H9 (cell line): ENCODE results near the gene C20orf144. TPM values are rescaled to one million over a fixed set of nuclear protein-coding genes. Genes with fewer than 3 reads are reported as not detected.

Source experiments
- DNase-seq: peaks from one replicate; pipeline ENCODE4 v3.0.0-alpha.2; 2017
- H2AFZ ChIP-seq: one replicate; pipeline ENCODE4 v1.6.1; 2013; ENCODE audit warnings: mild to moderate bottlenecking, low read length, control low read depth, moderate library complexity
- H2AK5ac ChIP-seq: 2 replicates; pipeline ENCODE4 v1.6.1; 2013; ENCODE audit warnings: low read length, control low read depth, mixed read lengths; ENCODE audit not compliant: insufficient read length
- H2BK120ac ChIP-seq: one replicate; pipeline ENCODE4 v1.6.1; 2013; ENCODE audit warnings: low read depth, mild to moderate bottlenecking, low read length, control low read depth, inconsistent platforms; ENCODE audit not compliant: poor library complexity, severe bottlenecking
- H2BK12ac ChIP-seq: 2 replicates; pipeline ENCODE4 v1.6.1; 2013; ENCODE audit warnings: low read length, control low read depth, mixed read lengths, low read depth; ENCODE audit not compliant: insufficient read length
- H2BK15ac ChIP-seq: 2 replicates; pipeline ENCODE4 v1.6.1; 2013; ENCODE audit warnings: low read depth, low read length, control low read depth
- H2BK20ac ChIP-seq: one replicate; pipeline ENCODE4 v1.6.1; 2013; ENCODE audit warnings: low read depth, mild to moderate bottlenecking, low read length, control low read depth, inconsistent platforms; ENCODE audit not compliant: poor library complexity, severe bottlenecking
- H2BK5ac ChIP-seq: 2 replicates; pipeline ENCODE4 v1.6.1; 2013; ENCODE audit warnings: low read length, control low read depth, mixed read lengths; ENCODE audit not compliant: insufficient read length
- H3K14ac ChIP-seq: 2 replicates; pipeline ENCODE4 v1.6.1; 2013; ENCODE audit warnings: low read length, control low read depth; ENCODE audit not compliant: insufficient read depth
- H3K18ac ChIP-seq: 2 replicates; pipeline ENCODE4 v1.6.1; 2013; ENCODE audit warnings: low read depth, mild to moderate bottlenecking, mixed read lengths, low read length, control low read depth; ENCODE audit not compliant: insufficient read length
- H3K23ac ChIP-seq: 2 replicates; pipeline ENCODE4 v1.6.1; 2013; ENCODE audit warnings: low read length, control low read depth, mixed read lengths, low read depth; ENCODE audit not compliant: insufficient read length
- H3K23me2 ChIP-seq: 2 replicates; pipeline ENCODE4 v1.6.1; 2013; ENCODE audit warnings: low read depth, mild to moderate bottlenecking, mixed read lengths, low read length, control low read depth; ENCODE audit not compliant: insufficient read length, poor library complexity, severe bottlenecking
- H3K27ac ChIP-seq: 2 replicates; pipeline ENCODE4 v1.5.1; 2013; ENCODE audit warnings: low read length, control low read depth, mixed read lengths, low read depth; ENCODE audit not compliant: insufficient read length
- H3K27me3 ChIP-seq: 2 replicates; pipeline ENCODE4 v1.6.1; 2013; ENCODE audit warnings: low read length, control low read depth, inconsistent platforms; ENCODE audit not compliant: insufficient read depth
- H3K4ac ChIP-seq: 2 replicates; pipeline ENCODE4 v1.6.1; 2013; ENCODE audit warnings: low read depth, mild to moderate bottlenecking, control low read depth, inconsistent platforms, low read length, moderate library complexity
- H3K4me1 ChIP-seq: 2 replicates; pipeline ENCODE4 v1.6.1; 2013; ENCODE audit warnings: low read length, control low read depth, inconsistent platforms; ENCODE audit not compliant: insufficient read depth
- H3K4me2 ChIP-seq: 2 replicates; pipeline ENCODE4 v1.6.1; 2013; ENCODE audit warnings: low read length, control low read depth, mixed read lengths; ENCODE audit not compliant: insufficient read length, insufficient read depth
- H3K56ac ChIP-seq: 2 replicates; pipeline ENCODE4 v1.6.1; 2013; ENCODE audit warnings: low read depth, mild to moderate bottlenecking, mixed read lengths, low read length, control low read depth; ENCODE audit not compliant: insufficient read length
- H3K79me1 ChIP-seq: 2 replicates; pipeline ENCODE4 v1.6.1; 2013; ENCODE audit warnings: low read depth, mild to moderate bottlenecking, moderate library complexity, low read length, control low read depth, inconsistent platforms; ENCODE audit not compliant: insufficient read depth, poor library complexity, severe bottlenecking
- H3K79me2 ChIP-seq: 2 replicates; pipeline ENCODE4 v1.6.1; 2013; ENCODE audit warnings: low read length, control low read depth, inconsistent platforms; ENCODE audit not compliant: insufficient read depth
- H3K9ac ChIP-seq: 2 replicates; pipeline ENCODE4 v1.6.1; 2013; ENCODE audit warnings: low read length, control low read depth, mixed read lengths; ENCODE audit not compliant: insufficient read length; ENCODE audit errors: extremely low read depth
- H3K9me3 ChIP-seq: one replicate; pipeline ENCODE4 v1.6.1; 2013; ENCODE audit warnings: low read depth, low read length, inconsistent platforms; ENCODE audit not compliant: control insufficient read depth
- H3T11ph ChIP-seq: one replicate; pipeline ENCODE4 v1.6.1; 2013; ENCODE audit warnings: mild to moderate bottlenecking, low read length, control low read depth, inconsistent platforms
- H4K20me1 ChIP-seq: one replicate; pipeline ENCODE4 v1.6.1; 2013; ENCODE audit not compliant: control insufficient read depth, insufficient read length, insufficient read depth
- H4K5ac ChIP-seq: 2 replicates; pipeline ENCODE4 v1.6.1; 2013; ENCODE audit warnings: low read depth, mild to moderate bottlenecking, mixed read lengths, low read length, control low read depth; ENCODE audit not compliant: insufficient read length
- H4K8ac ChIP-seq: replicated peaks from 2 replicates; pipeline ENCODE4 v1.6.1; 2013; ENCODE audit warnings: low read length, control low read depth, mixed read lengths, low read depth; ENCODE audit not compliant: insufficient read length
- H4K91ac ChIP-seq: 2 replicates; pipeline ENCODE4 v1.6.1; 2013; ENCODE audit warnings: low read depth, mild to moderate bottlenecking, moderate library complexity, mixed read lengths, low read length, control low read depth; ENCODE audit not compliant: insufficient read length
- H3K27ac Mint-ChIP-seq, 3 experiments: 2 replicates in 2 of 3; 3 replicates in 1 of 3; pipeline ENCODE4 v1.8.0; 2020 to 2021; ENCODE audit warnings: mixed read lengths in 3 of 3, mild to moderate bottlenecking in 1 of 3, moderate library complexity in 1 of 3
- H3K27me3 Mint-ChIP-seq: 2 replicates; pipeline ENCODE4 v1.8.0; 2021; ENCODE audit warnings: low read depth, mild to moderate bottlenecking, moderate library complexity, mixed read lengths
- H3K36me3 Mint-ChIP-seq, 3 experiments: 2 replicates in 2 of 3; 3 replicates in 1 of 3; pipeline ENCODE4 v1.8.0; 2020 to 2021; ENCODE audit warnings: low read depth in 3 of 3, mixed read lengths in 3 of 3; ENCODE audit not compliant: insufficient read depth in 1 of 3
- H3K4me1 Mint-ChIP-seq, 2 experiments: 2 replicates each; pipeline ENCODE4 v1.8.0; 2020; ENCODE audit warnings: mixed read lengths in 2 of 2
- H3K4me3 Mint-ChIP-seq, 2 experiments: 2 replicates in 1 of 2; 3 replicates in 1 of 2; pipeline ENCODE4 v1.8.0; 2020 to 2021; ENCODE audit warnings: mild to moderate bottlenecking in 2 of 2, mixed read lengths in 2 of 2, moderate library complexity in 1 of 2
- H3K9me3 Mint-ChIP-seq, 2 experiments: 2 replicates in 1 of 2; 3 replicates in 1 of 2; pipeline ENCODE4 v1.8.0; 2020; ENCODE audit warnings: mild to moderate bottlenecking in 2 of 2, mixed read lengths in 2 of 2, moderate library complexity in 1 of 2
- WGBS: extraction: QIAGEN DNeasy Blood & Tissue Kit; methylation state at CpG from one replicate; pipeline ENCODE4 v1.1.7; 2013; ENCODE audit warnings: missing lambda C conversion rate, low lambda C conversion rate, mixed read lengths; ENCODE audit not compliant: insufficient read length; ENCODE audit errors: extremely low coverage; 5-methylcytosine and 5-hydroxymethylcytosine counted together
- total RNA-seq: library from RNA; stranded (reverse); gene quantifications from 2 replicates; pipeline ENCODE4 v1.2.1, GENCODE V29; 2021
- TF ChIP-seq, protein P1 (sequence below): fragments of 200-600 bp; sonication (generic); conservative IDR thresholded peaks from 3 replicates; pipeline ENCODE4 v1.8.0; 2021; ENCODE audit warnings: antibody characterized with exemption, mild to moderate bottlenecking

Gene C20orf144
- total RNA-seq, 1 experiment from 2014 or later: 0.26 TPM

DNA sequence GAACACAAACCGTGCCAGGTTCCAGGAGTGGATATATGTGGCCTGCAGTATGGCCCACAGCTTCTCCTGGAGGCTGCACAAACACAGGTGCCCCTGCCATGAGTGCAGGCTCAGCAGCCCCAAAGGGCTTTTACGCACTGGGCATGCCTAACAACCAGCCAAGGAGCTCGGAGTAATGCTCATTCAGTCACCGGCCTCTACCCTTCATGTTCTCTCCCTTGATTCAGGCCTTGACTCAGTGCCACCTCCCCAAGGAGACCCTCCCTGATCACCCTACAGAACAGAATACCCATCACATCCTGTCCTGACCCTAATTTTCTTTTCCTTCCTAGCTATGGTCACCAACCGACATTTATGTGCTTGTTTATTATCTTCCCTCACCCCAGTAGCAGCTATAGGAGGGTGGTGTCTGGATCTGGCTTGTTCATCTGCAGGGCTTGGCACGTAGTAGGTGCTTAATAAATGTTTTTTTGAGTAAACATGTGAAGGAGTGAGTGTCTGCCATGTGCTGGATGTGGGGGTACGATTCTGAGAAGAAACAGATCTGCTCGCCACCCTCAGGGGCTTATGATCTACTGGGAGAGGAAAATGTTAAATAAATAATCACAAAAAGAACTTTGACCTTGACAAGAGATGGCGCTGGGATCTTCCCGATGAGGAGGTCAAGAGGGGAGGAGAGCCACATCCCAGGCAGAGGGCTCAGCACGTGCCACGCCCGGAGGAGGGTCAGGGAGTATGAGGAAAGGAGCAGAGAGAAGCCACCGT, 48.7 kb downstream of the C20orf144 start:
- H4K91ac ChIP-seq: no peak overlapping the region
- H2BK120ac ChIP-seq: no peak overlapping the region
- H3K9ac ChIP-seq: no peak overlapping the region
- H3K79me1 ChIP-seq: no peaks in the 10 kb centered on the region
- H3K4me1 ChIP-seq: no peaks in the 10 kb centered on the region; the same call in 1 of the 2 replicates
- no peaks in the 10 kb centered on the region for H3K27me3 ChIP-seq
- no peaks in the 10 kb centered on the region for H3K23me2 ChIP-seq
- H3K18ac ChIP-seq: peak overlapping the region; percentile 5
- no peak overlapping the region for H2AFZ ChIP-seq
- TF ChIP-seq, protein P1, sequence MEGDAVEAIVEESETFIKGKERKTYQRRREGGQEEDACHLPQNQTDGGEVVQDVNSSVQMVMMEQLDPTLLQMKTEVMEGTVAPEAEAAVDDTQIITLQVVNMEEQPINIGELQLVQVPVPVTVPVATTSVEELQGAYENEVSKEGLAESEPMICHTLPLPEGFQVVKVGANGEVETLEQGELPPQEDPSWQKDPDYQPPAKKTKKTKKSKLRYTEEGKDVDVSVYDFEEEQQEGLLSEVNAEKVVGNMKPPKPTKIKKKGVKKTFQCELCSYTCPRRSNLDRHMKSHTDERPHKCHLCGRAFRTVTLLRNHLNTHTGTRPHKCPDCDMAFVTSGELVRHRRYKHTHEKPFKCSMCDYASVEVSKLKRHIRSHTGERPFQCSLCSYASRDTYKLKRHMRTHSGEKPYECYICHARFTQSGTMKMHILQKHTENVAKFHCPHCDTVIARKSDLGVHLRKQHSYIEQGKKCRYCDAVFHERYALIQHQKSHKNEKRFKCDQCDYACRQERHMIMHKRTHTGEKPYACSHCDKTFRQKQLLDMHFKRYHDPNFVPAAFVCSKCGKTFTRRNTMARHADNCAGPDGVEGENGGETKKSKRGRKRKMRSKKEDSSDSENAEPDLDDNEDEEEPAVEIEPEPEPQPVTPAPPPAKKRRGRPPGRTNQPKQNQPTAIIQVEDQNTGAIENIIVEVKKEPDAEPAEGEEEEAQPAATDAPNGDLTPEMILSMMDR: no peak
- H4K8ac ChIP-seq: no peak overlapping the region
- no peak overlapping the region for H2BK12ac ChIP-seq
- no peak overlapping the region for H3K23ac ChIP-seq
- peaks cover 0 to 4% (median 0%) of the 10 kb centered on the region in 3 experiments; a peak in 1 of 7 replicates for H3K36me3 Mint-ChIP-seq
- no peaks in the 10 kb centered on the region for H3K79me2 ChIP-seq
- no peak overlapping the region for H3K4me3 Mint-ChIP-seq
- H3K4me2 ChIP-seq: no peak overlapping the region
- peak overlapping the region in 2 of 3 experiments; percentile 21 to 69; a peak in 4 of 7 replicates for H3K27ac Mint-ChIP-seq
- no peak overlapping the region for H3K27ac ChIP-seq
- no peak overlapping the region for H3K56ac ChIP-seq
- no peaks in the 10 kb centered on the region; a peak in 1 of 5 replicates for H3K9me3 Mint-ChIP-seq
- H4K5ac ChIP-seq: no peak overlapping the region
- H4K20me1 ChIP-seq: no peaks in the 10 kb centered on the region
- H2BK15ac ChIP-seq: no peak overlapping the region
- H3T11ph ChIP-seq: no peak overlapping the region
- H2AK5ac ChIP-seq: no peak overlapping the region
- no peak for DNase-seq
- no CpG with 5 or more reads among the region's 14 CpGs for WGBS
- H3K4ac ChIP-seq: no peak overlapping the region
- H3K9me3 ChIP-seq: no peaks in the 10 kb centered on the region
- no peaks in the 10 kb centered on the region for H3K27me3 Mint-ChIP-seq
- H2BK5ac ChIP-seq: no peak overlapping the region
- no peak overlapping the region for H3K14ac ChIP-seq
- H2BK20ac ChIP-seq: no peak overlapping the region
- H3K4me1 Mint-ChIP-seq: peaks cover 13 to 25% of the 10 kb centered on the region in 2 experiments
